ENCODE results near the gene GOLGA6C.
"Not testable (repeated sequence)": the region's sequence is repeated elsewhere in the genome, so short reads cannot be mapped to it uniquely, and the experiment has no call there.

GOLGA6C gene

DNA sequence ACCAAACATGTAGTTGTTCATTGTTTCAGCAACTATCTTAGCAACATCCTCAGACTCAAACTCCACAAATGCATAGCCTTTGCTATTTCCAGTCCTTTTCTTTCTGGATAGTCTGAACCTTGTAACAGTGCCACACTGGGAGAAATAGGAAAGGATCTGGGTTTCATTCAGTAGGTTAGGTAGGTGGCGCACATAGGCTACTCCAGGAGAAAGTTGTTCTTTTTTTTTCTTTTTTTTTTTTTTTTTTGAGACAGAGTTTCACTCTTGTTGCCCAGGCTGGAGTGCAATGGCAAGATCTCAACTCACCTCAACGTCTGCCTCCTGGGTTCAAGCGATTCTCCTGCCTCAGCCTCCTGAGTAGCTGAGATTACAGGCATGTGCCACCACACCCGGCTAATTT lies 5.8 kb upstream of the GOLGA6C start:
- DNase-seq (ENCODE audit: low read depth), result not testable (repeated sequence)

DNA sequence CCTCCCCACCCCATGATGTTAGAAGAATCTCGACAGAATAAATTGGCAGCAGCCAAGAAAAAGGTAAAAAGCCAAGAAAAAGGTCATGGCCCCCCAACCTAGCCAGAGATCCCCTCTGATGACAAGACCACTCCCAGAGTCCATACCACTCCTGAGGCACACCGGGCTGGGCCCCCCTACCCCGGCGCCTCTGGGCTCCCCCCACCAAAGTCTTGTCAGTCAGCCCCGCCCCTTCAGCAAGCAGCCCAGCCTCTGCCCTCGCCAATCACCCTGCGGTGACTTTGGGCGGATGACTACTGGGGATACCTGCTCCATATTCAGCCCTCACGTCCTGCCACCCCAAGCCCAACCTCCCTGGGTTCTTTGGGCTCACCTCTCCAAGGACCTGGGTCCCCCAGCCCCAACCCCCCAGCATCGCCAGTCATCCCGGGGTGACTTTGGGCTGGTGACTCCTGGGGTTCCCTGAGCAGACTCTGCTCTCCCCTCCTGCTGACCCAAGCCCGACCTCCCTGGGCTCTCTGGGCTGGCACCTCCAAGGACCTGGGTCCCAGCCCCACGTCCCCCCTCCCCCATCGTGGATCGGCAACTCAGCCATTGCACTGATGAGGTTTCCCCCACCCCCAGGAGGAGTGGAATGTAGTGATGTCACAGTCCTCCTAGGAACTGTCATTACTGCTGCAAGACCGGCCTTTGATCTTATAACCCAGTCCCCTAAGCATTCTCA lies 648 bp downstream of the GOLGA6C start:
- DNase-seq (ENCODE audit: low read depth), result not testable (repeated sequence)

DNA sequence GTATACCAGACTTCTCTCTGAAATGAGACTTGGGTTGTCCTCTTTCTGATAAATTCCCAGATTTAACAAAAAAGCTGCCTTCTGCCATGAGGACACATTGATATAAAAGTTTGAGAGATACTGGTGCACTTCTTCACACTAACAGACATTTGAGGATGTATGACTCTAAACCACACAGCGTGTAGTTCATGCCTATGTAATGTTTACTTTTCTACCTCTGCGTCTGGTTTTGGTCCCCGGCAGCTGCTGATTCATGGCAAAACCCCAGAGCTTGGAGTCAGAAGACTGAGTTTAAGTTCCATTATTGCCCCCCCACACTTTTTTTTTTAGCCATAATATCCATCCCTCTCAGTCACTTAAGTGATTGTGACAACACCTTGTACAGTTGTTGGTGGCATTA lies 1.7 kb downstream of the GOLGA6C start:
- DNase-seq (ENCODE audit: low read depth), result not testable (repeated sequence)

DNA sequence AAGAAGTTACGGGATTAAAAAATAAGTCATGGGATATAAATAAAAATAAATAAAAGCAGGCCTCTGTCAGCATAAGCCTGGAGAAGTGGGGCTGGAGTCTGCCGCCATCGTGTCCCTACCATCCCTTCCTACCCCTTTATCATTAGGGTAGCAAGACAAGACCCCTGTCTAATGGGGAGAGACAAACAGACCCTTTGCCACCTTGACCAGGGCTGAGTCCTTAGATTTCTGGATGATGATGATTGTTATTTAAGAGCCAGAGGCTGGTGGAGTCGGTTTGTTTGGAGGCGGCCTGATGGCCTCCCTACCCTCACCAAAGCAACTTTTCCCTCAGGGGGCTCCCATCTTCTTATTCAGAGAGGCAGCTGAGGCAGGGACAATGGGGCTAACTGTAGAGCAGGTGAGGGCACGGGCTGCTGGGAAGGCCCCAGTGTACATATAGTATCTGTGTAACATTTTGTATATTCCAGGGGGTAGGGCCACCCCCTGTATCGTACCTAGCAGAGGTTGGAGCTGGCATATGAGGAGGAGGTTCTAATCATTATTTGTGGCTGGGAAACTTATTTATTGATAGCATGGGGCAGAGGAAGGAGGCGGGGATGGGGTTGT lies 15.7 kb downstream of the GOLGA6C start:
- not testable (repeated sequence) for DNase-seq (ENCODE audit: low read depth)

DNA sequence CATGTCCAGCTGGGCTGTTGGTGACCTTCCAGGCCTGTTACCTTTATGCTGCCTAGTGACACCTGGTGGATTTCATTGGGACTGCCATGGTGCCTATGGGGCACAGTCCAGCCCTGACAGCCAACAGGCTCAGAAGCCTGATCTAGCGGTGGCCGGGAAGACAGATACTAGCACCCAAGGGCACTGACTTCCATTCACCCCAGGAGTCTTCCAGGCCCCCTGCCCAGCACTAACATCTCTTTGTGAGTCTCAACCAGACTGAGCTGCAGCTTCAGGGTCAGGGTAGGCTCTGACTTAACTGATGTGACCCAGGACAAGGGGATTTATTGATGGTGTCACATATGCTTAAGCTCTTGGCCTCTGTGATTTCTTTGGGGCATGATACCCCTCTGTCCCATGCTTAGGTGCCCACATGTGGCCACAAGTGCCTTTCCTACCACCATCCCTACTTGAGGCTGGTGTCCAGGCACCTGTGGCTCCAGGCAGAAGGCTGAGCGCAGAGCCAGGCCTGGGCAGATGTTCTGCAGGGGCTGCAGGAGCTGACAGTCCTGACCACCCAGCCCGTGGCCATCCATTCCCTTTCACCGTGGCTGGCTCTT lies 16.5 kb downstream of the GOLGA6C start:
- DNase-seq (ENCODE audit: low read depth), result peak; percentile 55

DNA sequence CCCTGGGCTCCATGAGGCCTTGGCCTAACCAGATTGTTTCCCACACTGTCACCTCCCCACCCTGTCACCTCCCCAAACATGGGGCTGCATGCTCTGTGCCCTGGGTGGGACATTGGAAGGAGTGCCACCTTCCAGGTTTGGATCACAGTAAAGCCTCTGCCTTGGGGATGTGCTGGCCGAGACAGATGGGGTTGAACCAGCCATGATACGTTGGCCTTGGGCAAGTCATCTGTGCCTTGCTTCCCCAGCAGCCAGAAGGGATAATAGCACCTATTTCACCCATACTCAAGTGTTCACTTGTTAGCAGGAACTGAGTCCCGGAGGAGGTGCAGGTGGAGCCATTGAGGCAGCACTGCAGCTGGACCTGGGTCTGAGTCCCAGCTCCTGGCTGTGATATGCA lies 17.5 kb downstream of the GOLGA6C start:
- DNase-seq (ENCODE audit: low read depth), result not testable (repeated sequence)

DNA sequence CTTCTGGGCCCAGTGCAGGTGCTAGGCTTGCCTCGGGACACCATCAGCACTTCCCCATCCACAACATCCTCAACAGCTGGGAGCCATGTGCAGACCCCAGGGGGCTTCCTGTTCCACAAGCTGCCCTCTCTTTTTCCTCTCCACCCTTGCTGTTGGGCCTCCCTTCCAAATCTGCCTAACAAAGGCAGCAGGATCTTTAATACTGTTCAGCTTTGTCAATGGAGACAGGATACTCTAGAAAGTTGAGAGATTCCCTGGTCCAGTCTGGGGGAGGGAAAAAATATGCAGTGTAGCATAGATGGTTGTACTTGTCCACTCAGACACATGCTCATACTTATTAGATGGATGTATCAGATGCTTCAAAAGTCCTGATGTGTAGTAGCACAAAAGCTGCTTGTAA lies 20.4 kb downstream of the GOLGA6C start:
- DNase-seq (ENCODE audit: low read depth), result not testable (repeated sequence)

DNA sequence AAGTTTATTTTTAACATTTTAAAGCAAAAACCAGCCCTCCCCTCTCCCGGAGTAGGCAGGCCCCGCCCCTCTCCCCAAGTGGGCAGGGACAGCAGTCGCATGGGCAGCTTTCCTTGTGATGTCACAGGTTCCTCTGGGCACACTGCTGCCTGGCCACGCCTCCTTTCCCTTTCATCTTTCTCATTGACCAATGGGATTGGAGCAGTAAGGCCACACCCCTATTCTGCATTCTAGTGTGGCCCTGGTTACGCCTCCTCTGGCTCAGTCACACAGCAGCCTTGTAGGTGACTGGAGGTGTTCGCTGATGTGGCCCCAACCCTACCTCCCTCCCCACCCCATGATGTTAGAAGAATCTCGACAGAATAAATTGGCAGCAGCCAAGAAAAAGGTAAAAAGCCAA lies 24.4 kb downstream of the GOLGA6C start, which contains the start of gene GOLGA6D:
Gene GOLGA6D (plus strand): TSS at position 264 of the 400 bp plus-strand sequence. CDS start 41 bp downstream, at position 305.
- not testable (repeated sequence) for DNase-seq (ENCODE audit: low read depth)

DNA sequence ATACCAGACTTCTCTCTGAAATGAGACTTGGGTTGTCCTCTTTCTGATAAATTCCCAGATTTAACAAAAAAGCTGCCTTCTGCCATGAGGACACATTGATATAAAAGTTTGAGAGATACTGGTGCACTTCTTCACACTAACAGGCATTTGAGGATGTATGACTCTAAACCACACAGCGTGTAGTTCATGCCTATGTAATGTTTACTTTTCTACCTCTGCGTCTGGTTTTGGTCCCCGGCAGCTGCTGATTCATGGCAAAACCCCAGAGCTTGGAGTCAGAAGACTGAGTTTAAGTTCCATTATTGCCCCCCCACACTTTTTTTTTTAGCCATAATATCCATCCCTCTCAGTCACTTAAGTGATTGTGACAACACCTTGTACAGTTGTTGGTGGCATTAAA lies 26.0 kb downstream of the GOLGA6C start:
- not testable (repeated sequence) for DNase-seq (ENCODE audit: low read depth)

DNA sequence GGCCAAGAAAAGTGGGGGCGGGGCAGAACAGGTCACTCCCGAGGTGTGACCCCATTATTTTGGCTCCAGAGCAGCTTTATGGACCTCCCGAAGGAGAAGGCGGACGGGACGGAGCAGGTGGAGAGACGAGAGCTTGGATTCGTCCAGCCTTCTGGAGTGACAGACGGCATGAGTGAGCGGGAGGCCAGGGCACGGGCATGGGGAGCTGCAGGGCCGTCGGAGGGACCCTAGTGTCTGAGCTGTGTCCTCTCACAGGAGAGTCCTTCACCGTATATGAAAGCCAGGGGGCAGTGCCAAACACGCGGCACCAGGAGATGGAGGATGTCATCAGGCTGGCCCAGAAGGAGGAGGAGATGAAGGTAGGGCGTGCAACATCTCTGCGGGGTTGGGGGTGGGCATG lies 35.5 kb downstream of the GOLGA6C start:
- not testable (repeated sequence) for DNase-seq (ENCODE audit: low read depth)

DNA sequence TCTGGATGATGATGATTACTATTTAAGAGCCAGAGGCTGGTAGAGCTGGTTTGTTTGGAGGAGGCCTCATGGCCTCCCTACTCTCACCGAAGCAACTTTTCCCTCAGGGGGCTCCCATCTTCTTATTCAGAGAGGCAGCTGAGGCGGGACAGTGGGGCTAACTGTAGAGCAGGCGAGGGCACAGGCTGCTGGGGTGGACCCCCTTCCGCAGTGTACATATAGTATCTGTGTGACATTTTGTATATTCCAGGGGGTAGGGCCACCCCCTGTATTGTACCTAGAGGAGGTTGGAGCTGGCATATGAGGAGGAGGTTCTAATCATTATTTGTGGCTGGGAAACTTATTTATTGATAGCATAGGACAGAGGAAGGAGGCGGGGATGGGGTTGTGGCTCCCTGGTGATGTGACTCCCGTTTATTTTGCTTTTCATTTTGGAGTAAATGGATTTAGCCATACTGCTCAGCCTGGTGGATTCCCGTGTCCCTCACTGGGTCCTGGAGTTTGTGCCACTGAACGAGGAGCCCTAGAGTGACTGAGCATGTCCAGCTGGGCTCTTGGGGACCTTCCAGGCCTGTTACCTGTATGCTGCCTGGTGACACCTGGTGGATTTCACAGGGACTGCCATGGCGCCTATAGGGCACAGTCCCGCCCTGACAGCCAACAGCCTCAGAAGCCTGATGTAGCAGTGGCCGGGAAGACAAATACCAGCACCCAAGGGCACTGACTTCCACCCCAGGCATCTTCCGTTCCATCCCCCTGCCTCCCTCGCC lies 40.6 kb downstream of the GOLGA6C start:
- not testable (repeated sequence) for DNase-seq (ENCODE audit: low read depth)

DNA sequence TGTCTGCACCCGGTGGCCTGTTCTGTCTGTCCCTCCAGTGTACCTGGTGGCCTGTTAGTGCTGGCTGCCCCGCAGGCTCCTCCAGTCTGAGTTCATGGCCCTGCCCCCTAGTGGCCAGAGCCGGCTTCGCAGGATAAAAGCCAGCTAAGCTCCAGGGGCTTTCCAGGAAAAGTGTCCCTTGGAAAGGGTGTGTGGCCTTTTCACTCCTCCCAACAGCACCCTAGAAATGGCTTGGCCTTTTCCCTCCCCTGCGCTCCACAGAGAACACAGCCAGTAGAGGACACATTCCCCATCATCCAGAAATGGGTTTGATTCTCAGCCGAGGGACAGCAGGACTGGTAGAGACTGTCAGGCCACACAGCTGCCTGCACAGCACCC lies 41.2 kb downstream of the GOLGA6C start:
- DNase-seq (ENCODE audit: low read depth), result peak; percentile 49

DNA sequence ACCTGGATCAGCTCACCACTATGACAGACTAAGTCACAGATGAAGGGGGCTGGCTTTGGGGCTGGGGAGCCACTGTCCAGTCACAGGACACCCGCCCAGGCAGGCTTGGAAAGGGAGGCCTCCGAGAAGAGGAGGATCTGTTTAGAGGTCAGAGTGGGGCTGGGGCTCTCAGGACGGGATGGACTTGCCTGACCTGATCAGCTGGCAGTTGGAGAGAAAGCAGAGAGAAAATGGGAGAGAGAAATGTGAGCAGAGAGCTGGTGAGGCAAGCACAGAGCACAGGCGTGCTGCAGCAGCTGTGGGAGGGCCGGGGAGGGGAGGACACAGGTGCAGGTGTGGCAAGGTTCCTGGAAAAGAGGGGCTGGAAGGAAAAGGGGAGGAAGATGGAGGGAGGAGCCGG lies 41.9 kb downstream of the GOLGA6C start:
- not testable (repeated sequence) for DNase-seq (ENCODE audit: low read depth)

DNA sequence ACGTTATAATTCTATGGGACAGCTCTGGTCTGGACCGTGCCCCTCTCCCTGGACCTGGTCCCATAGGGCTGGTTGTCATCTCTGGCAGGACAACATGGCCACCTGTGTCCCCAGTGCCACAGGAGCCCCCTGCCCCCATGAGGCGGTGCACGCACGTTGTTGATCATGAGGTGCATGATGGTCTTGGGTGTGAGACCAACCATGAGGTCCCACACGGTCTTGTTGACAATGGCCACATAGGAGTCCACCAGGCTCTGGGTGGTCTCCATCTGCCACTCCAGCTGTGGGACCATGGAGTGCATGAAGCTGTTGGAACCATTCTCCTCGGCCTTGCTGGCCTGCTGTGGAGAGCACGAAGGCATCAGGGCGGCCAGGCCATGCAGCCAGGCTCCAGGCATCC lies 44.2 kb downstream of the GOLGA6C start:
- no peak for DNase-seq (ENCODE audit: low read depth)

DNA sequence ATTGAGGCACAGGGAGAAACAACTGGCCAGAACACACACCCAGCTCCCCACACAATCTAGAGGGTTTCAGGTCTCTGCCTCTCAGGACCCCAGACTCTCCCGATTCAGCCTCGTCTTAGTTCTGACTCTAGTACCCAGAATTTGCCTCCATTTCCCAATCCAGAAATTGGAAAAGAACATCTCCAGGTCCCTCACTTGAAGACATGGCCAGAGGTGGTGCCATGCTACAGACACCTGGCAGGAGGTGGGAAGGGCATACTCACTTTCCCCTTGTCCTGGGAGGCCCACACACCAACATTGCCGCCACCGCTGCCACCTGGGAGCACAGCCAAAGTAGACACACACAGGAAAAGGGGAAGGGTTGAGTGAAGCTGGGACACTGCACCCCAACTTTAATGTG lies 44.6 kb downstream of the GOLGA6C start:
- DNase-seq (ENCODE audit: low read depth), result not testable (repeated sequence)

DNA sequence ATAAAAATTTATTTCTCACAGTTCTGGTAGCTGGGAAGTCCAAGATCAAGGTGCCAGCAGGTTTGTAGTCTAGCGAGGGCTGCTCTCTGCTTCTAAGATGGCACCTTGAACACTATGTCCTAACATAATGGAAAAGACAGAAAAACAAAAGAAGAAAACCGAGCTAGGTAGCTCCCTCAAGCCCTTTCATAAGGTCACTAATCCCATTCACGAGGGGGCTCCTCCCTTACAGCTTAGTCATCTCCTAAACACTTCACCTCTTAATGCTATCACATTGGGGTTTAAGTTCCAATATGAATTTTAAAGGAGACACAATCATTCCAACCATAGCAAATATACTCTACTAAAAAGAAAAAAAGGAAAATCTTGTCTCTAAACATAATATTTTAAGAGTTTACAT lies 48.1 kb downstream of the GOLGA6C start:
- DNase-seq (ENCODE audit: low read depth), result no peak

DNA sequence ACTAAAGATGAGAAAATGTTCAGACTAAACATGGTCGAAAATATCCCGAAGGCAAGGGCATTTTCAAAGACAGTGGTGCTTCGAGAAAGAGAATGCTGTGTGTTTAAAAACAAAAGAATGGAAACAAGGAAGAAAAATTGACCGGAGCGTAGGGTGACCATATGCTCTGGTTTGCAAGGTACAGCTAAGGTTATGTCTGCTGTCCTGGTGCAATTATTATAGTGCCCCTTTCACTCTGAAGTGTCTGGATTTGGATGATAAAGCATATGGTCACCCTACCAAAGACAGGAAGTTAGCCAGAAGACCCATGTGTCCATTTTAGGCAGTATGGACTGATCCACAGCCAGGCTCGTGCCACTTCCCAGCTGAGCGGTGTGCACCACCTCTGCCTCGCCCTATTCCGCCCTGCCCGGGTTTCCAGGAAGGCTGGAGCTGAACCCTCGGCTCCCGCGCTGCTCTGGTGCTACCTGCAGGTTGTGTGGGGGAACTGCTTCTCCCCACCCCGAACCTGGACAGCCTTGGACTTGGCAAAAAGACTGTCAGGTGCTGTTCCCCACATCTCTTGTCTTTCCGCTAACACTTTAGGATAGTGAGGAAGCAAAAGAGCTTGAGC lies 49.8 kb downstream of the GOLGA6C start:
- no peak for DNase-seq (ENCODE audit: low read depth)

DNA sequence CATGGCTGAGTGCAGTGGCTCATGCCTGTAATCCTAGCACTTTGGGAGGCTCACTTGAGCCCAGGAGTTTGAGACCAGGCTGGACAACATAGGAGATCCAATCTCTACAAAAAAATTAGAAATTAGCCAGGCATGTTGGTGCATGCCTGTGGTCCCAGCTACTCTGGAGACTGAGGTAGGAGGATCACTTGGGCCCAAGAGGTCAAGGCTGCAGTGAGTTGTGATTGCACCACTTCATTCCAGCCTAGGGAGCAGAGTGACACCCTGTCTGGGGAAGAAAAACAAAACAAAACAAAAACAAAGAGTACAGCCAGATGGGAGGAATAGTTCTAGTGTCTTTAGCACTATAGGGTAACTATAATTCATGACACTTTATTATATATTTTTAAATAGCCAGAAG lies 51.6 kb downstream of the GOLGA6C start:
- DNase-seq (ENCODE audit: low read depth), result no peak

DNA sequence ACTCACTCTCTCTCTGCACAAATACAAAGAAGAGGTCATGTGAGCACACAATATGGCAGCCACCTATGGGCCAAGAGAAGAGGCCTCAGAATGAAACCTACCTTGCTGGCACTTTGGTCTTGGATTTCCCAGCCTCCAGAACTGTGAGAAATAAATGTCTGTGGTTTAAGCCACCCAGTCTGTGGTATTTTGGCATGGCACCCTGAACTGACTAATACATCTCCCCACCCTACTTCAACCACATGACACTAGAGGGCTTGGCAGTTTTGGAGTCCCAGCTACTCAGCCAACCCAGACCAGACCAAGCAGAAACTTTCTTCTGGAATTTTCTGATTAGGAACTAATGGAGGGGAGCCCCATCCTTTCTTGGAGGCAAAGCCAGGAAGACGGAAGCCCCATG lies 54.4 kb downstream of the GOLGA6C start:
- not testable (repeated sequence) for DNase-seq (ENCODE audit: low read depth)

DNA sequence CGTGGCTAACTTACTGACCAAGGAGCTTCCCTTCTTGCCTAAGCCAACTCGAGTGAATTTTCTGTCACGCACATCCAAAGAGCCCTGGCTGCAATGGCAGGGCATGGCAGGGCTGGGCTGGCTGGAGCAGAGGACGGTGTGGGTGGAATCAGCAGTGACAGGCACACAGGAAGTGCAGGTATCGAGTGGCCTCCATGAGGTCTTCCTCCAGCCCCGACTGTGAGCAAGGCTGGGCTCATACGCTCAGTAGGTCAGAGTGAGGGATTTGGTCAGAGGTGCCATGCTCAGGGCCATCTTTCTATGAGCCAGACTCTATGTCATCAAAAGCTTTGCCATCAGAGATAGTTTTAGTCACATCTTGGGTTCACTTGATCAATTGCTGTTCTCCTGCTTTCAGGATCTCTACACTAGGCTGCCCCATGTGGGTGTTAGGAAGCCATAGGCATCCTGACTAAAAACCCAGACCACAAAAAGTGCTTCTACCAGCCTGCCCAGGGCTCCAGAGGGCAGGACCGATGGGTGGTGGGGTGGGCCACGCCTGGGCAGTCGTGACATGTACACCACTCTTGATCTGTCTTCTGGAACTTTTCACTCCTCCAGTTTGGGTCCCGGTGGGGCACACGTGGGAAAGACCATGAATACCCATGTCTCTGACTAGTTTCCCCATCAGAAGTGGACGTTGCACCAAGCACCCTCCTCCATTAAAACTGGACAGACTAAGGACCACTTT lies 55.1 kb downstream of the GOLGA6C start:
- DNase-seq (ENCODE audit: low read depth), result no peak

DNA sequence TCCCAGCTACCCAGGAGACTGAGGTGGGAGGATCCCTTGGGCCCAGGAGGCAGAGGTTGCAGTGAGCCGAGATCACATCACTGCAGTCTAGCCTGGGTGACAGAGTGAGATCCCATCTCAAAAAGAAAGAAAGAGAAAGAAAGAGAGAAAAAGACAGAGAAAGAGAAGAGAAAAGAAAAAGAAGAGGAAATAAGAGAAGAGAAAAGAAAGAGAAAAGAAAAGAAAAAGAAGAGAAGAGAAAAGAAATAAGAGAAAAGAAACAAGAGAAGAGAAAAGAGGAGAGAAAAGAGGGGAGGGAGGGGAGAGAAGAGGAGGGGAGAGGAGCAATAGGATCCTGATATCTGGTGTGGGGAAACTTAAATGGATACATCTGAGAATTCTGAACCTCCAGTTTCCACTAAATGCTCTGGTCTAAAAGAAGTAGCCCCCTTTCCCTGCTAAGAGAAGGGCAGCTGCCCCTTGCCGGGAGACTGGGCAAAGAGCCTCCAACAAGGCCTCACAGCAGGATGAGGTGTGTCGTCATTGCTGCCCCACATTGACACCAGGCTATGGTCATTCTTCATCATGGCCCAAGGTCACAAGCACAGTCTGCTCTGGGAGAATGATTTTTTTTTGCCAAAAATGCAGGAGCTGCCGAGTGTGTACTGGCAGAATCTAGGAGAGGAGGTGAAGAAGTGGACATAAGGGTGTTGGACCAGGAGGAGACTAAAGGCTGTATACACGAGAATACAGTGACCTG lies 56.6 kb downstream of the GOLGA6C start:
- DNase-seq (ENCODE audit: low read depth), result no peak
